ENCODE measurements around the gene NASP. TPM values are rescaled to one million over a fixed set of nuclear protein-coding genes. Genes with fewer than 3 reads are reported as not detected.

NASP gene
- total and polyA plus RNA-seq, 2 of the 13 experiments (the other 11 are each of a cell fraction or from before 2014, with no cell fraction given) = 132 to 256 TPM

GRCh38 chr1:45545553-45546310 is 38.1 kb upstream of the NASP start (continued):
- peak; percentile 78 for TF ChIP-seq PAXIP1 (CRISPR knock-in tag; conservative IDR thresholded peaks at IDR 0.05)
- TF ChIP-seq NFAT5 (CRISPR knock-in tag; IDR thresholded peaks at IDR 0.05) = no peak
- no peak for TF ChIP-seq ZNF414 (CRISPR knock-in tag; IDR thresholded peaks at IDR 0.05)
- no peak for TF ChIP-seq BCL3 (CRISPR knock-in tag; IDR thresholded peaks at IDR 0.05)
- TF ChIP-seq BHLHE40 (IDR thresholded peaks at IDR 0.05; ENCODE audit: low read length) = no peak
- no peak for TF ChIP-seq MXD3 (CRISPR knock-in tag; IDR thresholded peaks at IDR 0.05)
- no peak for TF ChIP-seq ZNF564 (CRISPR knock-in tag; IDR thresholded peaks at IDR 0.05)
- no peak for TF ChIP-seq TERF1 (CRISPR knock-in tag; IDR thresholded peaks at IDR 0.05)
- TF ChIP-seq ZNF629 (CRISPR knock-in tag; conservative IDR thresholded peaks at IDR 0.05) = no peak
- TF ChIP-seq ZNF710 (CRISPR knock-in tag; IDR thresholded peaks at IDR 0.05; ENCODE audit: borderline replicate concordance) = no peak
- TF ChIP-seq SMAD3 (CRISPR knock-in tag; IDR thresholded peaks at IDR 0.05) = no peak
- TF ChIP-seq GABPB1 (CRISPR knock-in tag; IDR thresholded peaks at IDR 0.05) = no peak
- no peak for TF ChIP-seq ZFX (CRISPR knock-in tag; IDR thresholded peaks at IDR 0.05; ENCODE audit: low read depth)

Measured in HepG2 (cell line).